HG03469 (cell line): ENCODE measurements around the gene IQGAP1.
"Not testable (repeated sequence)": the region's sequence is repeated elsewhere in the genome, so short reads cannot be mapped to it uniquely, and the experiment has no call there.

Source experiments
- ATAC-seq: cut with Tn5 transposase; IDR thresholded peaks from one replicate; pipeline ENCODE4 v1.9.1; 2021; ENCODE audit warnings: mild to moderate bottlenecking, moderate library complexity, moderate number of reproducible peaks; ENCODE audit not compliant: unreplicated experiment

The IQGAP1 gene

DNA sequence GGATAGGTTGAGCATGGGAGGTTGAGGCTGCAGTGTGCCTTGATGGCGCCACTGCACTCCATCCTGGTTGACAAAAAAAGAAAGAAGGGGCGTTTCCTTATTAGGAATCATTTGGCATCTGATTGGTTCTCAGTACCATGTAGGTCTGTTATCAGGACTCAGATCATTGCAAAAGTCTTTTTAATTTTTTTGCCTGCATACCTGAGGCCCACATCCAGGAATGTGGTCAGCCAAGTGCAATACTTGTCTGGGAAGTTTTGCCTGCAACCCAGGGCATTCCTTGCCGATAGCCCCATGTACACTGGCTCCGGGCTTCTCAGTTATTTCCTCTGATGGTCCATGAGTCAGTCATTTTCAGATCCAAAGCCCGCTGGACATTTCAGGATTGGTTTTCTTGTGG, 91.6 kb downstream of the IQGAP1 start:
- ATAC-seq: no peak

DNA sequence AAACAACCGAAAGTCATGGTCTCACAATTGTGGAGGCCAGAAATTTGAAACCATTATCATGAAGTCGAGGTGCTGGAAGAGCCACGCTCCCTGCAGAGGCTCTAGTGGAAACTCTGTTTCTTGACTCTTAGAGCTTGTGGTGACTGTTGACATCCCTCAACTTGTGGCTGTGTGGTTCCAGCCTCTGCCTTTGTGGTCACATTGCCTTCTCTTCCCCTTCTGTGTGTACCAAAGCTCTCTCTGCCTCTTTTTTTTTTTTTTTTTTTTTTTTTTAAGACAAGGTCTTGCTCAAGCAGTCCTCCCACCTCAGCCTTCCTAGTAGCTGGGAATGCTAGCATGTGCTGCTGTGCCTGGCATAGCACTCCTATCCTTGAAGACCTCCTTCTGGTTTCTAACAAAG, 93.0 kb downstream of the IQGAP1 start:
- no peak for ATAC-seq

DNA sequence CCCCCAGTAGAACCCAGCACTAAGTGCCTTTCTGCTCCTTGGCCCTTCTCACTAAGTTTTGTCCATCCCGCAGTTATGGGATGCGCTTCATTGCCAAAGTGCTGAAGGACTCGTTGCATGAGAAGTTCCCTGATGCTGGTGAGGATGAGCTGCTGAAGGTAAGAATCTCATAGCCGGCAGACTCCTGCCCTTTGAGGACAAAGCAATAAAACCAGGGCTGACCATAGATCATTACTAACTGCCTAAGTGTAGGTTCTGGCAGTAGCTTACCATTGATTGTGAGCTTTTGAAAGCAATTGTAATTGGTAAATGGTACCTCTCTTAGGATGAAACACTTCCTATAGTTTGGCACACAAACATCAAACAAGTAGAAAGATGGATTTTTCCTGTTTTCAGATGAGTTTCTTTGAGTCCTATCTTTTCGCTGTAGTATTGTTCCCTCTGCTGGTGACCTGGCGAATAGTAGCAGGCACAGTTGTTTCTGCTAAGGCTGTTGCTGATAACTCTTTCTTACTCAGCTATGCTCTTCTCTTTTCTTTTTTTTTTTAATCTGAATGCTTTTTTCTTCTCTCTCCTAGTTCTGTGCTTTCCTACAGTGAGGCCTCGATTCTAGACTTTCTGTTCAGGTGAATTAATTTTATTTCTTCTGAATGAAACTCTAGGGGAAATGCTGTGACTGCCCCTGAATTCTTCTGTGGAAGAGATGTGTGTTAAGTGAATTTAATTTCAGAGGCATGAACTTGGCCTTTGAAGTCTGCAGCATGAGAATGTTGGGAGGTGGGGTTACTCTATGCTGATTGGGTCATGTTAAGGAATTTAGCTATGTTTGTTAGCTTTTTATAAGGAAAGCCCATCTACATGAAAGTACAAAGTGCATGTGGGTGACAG, 94.3 kb downstream of the IQGAP1 start:
- ATAC-seq: no peak

DNA sequence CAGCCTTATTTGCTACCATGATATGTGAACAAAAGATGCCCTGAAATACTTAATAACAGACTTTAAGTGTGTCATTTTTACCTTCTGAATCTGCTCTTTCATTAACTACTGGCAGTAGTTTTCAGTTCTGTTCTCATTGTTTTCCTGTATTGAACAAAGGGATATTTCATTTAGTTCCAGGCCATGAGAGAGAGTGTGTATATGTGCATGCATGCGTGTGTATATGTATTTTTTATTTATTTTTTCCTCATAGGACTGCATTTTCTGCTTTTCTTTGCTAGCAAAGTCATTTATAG, 94.9 kb downstream of the IQGAP1 start:
- no peak for ATAC-seq

DNA sequence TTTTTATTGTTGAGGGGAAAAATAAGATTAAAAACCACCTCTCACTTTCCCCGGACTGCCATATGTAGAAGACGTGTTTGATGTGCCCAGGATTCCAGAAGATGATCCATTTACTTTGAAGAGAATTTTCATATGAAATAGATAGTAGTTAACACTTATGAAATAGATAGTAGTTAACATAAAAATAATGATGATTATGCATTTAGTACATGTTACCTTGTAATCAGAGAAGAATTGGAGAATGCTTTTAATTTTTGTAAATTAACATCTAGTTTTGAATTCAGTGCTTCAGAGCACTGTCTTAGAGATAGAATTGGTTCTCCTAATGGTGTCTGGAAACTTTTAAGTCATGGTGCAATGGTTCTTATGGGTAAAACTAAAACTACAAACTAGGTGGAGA, 95.6 kb downstream of the IQGAP1 start:
- no peak for ATAC-seq

DNA sequence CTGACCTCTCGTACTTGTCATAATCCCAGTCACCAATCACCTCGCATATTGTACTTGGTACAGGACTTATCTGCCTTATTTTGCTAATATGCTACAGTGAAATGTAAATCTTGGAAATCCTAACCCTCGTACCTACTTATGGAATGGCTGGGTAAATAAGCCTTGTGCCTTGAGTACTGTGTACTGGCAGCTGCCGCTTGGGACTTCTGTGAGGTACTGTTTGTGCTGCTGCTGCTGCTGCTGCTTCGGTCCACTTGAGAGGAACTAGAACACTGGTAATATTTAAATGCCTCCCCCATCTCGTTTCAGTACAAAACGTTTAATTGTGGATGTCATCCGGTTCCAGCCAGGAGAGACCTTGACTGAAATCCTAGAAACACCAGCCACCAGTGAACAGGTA, 99.1 kb downstream of the IQGAP1 start:
- no peak for ATAC-seq

DNA sequence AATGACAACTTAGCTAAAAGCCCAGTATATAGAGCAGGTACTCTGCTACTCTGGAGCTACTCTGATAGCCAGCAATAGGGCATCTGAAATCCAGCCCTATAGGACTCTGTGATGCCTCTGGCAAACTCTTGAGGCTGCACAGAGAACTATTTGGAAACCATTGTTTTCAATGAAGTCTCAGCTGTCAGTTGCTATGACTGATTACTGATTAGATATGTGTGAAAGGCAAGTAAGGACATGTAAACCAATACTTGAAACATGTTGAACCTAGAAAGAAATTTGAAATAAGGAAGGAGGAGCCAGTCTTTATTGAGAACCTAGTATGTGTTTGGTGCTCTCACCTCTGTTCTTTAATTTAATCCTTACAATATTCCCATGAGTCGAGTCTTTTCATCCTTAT, 101.5 kb downstream of the IQGAP1 start:
- ATAC-seq: no peak

DNA sequence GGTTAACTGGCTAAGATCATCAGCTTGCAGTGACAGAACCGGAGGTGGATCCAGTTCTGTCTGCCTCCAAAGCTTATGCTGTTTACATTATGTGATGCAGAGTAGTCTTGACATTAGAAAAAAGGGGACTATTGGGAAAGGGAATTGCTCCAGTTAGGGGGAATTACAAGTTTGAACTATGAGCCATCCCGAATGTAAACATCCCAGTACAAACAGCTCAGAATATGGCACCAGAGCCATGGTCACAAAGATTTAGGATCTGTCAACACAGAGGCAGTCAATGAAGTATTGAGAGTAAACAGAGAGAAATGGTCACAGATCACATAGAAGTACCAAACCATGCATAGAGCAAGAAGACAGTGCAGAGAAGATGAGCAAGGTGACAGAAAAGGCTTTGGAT, 101.9 kb downstream of the IQGAP1 start:
- ATAC-seq: no peak

DNA sequence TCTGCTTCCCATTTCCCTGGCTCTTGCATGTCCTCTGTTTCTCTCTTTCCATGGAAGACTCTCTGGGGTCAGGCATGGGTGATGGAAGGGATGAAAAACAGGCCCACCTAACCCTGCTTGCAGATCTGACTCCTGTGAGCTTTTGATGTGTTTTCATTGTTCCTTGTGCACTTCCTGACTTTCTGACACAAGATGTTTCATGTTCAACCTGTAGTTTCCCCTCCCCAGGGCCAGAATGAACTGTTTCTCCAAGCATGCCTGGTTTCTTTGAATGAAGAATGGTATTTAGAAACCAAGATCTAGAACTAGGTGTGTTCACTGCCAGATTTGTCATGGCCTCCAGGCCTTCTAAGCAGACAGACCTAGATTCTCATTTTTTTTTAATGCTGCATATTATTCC, 105.6 kb downstream of the IQGAP1 start:
- no peak for ATAC-seq

DNA sequence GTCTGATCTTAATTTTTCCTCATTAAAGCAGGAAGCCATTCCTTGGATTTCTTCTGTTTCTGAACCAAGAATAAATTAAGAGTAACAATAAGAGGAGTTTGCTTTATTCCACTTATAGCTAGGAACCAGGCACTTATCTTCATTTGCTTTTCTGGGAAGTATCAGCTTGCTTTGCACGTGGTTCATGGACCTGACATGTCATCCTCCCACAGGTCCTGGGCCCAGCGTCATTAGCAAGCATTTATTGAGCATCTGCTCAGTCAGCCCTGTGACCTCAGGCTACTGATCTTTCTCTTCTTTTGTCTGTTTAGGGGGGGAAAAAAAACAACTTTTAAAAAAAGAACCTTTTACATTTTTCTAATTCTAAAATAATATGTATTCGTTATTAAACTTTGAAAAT, 107.0 kb downstream of the IQGAP1 start:
- ATAC-seq: no peak

DNA sequence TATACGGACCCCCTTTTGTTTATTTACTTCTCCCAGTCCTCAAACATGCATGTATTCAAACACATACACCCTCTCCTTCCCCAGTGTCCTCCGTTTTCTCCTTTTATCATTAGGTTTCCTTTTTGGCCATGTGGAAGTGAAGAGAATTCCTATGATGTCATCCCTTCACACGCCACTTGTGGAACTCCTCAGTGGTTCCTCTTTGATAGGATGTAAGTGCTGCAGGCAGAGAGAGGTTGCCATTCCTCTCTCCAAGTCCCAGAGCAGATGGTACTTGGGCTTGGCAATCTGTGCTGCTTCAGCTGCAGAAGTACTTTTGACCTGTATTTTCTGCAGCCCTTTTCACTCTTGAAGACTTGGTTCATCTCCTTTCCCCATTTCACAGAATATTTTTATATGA, 108.7 kb downstream of the IQGAP1 start:
- ATAC-seq: no peak

DNA sequence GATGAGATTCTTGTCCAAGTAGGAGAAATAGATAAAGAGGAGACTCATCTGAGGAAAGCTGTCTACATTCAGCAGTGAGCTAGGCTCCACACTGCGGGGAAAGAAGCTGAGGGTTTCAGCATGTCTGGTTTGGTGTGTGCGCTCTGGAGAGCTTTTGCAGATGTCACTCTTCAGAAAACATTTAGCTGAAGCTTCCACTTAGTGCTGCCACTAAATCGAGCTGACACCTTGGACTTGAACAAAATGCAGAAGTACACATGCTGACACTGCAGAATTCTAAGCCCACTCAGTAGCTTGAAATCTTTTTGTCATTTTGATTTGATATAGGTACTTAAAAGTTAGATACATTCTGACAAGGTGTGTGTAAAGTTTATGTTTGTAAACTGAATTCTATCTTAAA, 109.3 kb downstream of the IQGAP1 start:
- no peak for ATAC-seq

DNA sequence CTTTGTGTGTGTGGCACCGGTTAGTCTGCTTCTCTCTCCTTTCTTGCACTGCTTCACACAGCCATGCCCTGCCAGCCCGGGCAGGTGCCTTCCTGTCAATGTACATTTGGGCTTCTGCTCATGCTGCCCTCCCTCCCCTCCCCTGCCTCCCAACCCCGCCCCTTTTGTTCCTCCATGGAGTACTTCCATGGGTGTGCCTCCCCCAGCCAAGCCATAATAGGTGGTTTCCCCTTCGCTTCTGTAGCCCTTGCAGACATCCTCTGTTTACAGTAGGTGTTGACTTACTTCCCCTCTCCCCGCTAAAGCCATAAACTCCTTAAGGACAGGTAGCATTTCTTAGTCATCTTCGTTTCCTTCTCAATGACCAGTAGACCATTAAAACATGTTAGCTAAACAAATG, 109.9 kb downstream of the IQGAP1 start:
- no peak for ATAC-seq

DNA sequence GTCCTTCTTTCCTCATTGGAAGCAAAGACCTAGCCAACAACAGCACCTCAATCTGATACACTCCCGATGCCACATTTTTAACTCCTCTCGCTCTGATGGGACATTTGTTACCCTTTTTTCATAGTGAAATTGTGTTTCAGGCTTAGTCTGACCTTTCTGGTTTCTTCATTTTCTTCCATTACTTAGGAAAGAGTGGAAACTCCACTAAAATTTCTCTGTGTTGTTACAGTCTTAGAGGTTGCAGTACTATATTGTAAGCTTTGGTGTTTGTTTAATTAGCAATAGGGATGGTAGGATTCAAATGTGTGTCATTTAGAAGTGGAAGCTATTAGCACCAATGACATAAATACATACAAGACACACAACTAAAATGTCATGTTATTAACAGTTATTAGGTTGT, 112.1 kb downstream of the IQGAP1 start:
- no peak for ATAC-seq

DNA sequence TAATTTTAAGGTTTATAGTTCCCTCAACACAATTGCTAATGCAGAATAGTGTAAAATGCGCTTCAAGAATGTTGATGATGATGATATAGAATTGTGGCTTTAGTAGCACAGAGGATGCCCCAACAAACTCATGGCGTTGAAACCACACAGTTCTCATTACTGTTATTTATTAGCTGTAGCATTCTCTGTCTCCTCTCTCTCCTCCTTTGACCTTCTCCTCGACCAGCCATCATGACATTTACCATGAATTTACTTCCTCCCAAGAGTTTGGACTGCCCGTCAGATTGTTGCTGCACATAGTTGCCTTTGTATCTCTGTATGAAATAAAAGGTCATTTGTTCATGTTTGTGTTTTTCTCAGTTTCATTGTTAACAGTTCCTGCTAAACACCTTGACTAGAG, 113.9 kb downstream of the IQGAP1 start:
- ATAC-seq: no peak

DNA sequence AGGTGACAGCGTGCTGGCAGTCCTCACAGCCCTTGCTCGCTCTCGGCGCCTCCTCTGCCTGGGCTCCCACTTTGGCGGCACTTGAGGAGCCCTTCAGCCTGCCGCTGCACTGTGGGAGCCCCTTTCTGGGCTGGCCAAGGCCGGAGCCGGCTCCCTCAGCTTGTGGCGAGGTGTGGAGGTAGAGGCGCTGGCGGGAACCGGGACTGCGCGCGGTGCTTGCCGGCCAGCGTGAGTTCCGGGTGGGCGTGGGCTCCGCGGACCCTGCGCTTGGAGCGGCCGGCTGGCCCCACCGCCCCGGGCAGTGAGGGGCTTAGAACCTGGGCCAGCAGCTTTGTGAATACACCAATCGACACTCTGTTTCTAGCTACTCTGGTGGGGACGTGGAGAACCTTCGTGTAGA, 122.7 kb downstream of the IQGAP1 start:
- not testable (repeated sequence) for ATAC-seq

DNA sequence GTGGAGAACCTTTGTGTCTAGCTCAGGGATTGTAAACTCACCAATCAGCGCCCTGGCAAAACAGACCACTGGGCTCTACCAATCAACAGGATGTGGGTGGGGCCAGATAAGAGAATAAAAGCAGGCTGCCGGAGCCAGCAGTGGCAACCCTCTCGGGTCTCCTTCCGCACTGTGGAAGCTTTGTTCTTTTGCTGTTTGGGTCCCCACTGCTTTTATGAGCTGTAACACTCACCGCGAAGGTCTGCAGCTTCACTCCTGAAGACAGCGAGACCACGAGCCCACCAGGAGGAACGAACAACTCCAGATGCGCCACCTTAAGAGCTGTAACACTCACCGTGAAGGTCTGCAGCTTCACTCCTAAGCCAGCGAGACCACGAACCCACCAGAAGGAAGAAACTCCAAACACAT, 123.2 kb downstream of the IQGAP1 start:
- not testable (repeated sequence) for ATAC-seq

DNA sequence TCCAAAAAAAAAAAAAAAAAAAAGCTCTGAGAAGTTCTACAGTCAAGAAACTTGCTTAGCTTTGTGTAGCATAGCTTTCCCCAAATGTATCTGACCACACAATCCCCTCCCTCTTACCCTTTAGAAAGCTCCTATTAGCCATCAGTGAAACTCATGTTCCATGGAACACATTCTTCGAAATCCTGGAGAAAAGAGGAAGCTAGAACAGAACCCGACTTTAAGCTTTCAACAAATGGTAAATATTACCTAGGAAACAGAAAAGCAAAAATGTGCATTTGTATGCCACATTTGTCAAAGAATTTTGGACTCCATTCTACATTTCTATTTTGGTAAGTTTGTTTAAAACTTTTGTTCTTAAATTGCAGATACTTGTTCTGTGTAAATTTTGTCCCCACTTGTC, 124.2 kb downstream of the IQGAP1 start:
- no peak for ATAC-seq

DNA sequence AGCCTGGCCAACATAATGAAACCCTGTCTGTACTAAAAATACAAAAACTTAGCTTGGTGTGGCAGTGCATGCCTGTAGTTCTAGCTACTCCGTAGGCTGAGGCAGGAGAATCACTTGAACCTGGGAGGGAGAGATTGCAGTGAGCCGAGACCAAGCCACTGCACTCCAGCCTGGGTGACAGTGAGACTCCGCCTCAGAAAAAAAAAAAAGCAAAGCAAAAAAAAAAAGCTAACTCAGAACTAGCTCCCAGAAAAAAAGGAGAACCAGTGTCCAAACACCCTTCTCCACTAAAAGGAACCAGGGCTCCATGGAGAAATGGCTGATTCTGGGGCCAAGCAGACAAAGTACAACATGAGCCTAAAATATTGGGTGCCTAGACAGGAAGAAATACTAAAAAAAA, 124.9 kb downstream of the IQGAP1 start:
- ATAC-seq: no peak

DNA sequence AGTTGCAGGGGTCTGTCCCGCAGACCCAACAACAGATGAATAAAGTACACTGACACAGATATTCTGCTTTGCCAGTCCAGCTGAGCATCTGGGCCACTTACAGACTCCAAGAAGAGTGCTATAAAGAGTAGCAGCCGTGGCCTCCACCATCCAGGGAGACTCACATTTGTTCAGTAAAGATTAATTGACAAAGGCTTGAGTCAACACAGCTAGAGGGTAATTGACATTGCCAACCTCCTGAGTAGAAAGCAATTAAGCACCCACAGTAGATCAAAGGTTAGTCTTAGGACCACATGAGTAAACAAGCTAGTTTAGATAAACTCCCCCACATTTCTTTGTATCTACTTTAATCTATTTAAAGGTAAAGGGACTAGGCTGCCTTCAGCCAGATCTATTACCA, 125.4 kb downstream of the IQGAP1 start:
- no peak for ATAC-seq

DNA sequence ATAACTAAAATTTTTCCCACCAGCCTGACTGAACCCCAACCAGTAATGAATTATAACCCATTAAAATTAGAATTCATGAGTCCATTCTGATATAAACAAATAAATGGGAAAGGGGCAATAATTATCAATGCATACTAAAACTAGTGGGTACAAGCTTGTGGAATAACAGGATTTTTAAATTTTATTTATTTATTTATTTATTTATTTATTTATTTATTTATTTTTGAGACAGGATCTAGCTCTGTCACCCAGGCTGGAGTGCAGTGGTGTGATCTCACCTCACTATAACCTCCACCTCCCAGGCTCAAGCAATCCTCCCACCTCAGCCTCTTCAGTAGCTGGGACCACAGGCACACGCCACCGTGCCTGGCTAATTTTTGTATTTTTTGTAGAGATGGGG, 125.9 kb downstream of the IQGAP1 start:
- not testable (repeated sequence) for ATAC-seq

DNA sequence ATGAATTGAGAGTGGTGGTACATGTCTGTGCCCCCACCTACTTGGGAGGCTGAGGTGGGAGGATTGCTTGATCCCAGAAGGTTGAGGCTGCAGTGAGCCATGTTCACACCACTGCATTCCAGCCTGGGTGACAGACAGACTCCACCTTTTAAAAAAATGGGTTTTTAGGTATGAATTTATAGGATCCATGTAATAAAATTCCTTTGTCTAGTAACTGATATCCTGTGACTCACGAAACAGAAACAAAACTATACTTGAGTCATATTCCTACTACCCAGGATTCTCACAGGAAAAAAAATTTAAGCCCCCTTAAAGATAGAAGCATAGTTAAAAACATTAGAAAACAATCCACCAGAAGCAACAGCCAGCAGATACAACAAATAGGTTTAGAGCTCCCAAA, 131.6 kb downstream of the IQGAP1 start:
- no peak for ATAC-seq

DNA sequence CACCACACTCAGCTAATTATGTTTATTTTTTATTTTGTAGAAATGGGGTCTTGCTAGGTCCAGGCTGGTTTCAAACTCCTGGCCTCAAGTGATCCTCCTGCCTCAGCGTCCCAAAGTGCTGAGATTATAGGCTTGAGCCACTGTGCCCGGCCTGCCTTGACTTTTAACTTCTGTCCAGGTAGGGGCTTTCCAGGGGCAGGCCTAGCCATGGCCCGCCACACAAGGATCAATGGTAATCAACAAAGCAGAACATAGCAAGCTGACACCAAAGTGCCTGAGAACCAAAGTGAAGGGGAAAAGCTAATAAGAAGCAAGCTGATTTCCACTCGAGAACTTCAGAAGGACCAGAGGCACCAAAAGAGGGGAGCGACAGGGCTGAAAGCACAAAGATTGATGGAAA, 132.3 kb downstream of the IQGAP1 start:
- ATAC-seq: no peak
